GM19193 (cell line): ENCODE data around the gene GRAMD1A.

Source experiments
- POLR2A ChIP-seq: IDR thresholded peaks from 4 replicates; pipeline ENCODE4 v1.6.1; 2011; ENCODE audit not compliant: insufficient read depth, insufficient read length; ENCODE audit errors: extremely low read depth

GRAMD1A gene

DNA sequence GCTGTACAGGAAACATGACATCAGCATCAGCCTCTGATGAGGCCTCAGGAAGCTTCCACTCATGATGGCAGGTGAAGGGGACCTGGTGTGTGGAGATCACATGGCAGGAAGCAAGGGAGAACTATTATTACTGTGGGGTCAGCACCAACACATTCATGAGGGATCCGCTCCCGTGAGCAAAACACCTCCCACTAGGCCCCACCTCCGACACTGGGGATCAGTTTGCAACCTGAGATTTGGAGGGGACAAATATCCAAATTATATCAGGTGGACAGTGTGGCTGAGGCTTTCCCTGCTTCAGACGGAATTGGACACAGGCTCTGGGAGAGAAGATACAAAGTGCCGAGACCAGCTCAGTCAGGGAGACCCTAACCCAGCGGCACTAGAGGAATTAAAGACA lies 30.4 kb upstream of the GRAMD1A start:
- no peak for TF ChIP-seq POLR2A

DNA sequence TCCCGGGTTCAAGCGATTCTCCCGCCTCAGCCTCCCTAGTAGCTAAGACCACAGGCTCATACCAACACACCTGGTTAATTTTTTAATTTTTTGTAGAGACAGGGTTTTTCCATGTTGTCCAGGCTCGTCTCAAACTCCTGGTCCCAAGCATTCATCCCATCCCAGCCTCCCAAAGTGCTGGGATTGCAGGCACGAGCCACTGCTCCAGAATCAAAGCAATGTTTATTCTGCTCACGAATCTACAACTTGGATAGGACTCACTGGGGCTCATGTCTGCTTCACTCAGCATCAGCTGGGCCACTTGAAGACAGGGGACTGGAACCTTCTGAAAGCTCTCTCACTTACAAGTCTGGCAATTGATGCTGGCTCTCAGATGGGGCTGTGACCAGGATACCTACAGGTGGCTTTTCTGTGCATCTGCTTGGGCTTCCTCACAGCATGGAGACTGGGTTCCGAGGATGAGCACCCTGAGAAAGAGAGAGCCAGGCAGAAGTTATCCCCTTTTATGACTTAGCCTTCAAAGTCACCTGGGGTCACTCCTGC lies 27.9 kb upstream of the GRAMD1A start:
- TF ChIP-seq POLR2A, result no peak

- TF ChIP-seq POLR2A, result no peak
These were observed 25.5 kb upstream of the GRAMD1A start for GRCh38 chr19:34974646-34975045.

DNA sequence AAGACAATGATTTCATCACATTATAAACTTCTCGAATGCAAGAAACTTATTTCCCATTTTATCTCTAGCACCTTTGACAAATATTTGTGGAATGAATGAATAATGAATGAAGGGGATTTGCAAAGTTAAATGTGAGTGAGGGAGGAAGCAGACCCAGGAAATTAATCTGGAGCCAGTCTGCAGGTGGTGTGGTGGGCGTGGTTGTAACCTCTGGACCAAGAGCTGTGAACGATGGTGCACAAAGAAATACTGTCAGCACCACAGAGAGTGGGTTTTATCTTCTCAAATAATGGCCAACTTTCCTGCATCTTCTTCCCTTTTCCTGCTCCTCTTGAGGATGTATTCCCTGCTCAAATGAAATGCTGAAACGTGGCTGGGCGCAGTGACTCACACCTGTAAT lies 25.1 kb upstream of the GRAMD1A start:
- TF ChIP-seq POLR2A, result no peak

DNA sequence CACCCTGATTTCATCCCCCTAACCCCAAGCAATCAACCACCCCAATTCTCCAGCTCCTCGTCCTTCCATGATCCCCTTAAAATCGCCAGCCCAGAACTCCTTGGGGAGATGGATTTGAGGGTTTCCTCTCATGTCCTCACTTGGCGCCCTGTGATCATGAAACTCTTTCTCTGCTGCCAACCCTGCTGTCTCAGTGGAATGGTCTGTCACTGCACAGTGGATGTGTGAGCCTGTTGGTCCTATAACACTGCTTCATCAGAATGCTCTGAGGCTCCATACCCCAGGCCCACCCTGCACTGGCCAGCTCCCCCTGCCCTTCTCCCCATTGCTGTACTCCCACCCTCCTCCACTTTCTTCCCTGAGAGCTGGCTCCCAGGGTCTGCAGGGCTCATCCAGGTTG lies 23.5 kb upstream of the GRAMD1A start:
- TF ChIP-seq POLR2A, result no peak

DNA sequence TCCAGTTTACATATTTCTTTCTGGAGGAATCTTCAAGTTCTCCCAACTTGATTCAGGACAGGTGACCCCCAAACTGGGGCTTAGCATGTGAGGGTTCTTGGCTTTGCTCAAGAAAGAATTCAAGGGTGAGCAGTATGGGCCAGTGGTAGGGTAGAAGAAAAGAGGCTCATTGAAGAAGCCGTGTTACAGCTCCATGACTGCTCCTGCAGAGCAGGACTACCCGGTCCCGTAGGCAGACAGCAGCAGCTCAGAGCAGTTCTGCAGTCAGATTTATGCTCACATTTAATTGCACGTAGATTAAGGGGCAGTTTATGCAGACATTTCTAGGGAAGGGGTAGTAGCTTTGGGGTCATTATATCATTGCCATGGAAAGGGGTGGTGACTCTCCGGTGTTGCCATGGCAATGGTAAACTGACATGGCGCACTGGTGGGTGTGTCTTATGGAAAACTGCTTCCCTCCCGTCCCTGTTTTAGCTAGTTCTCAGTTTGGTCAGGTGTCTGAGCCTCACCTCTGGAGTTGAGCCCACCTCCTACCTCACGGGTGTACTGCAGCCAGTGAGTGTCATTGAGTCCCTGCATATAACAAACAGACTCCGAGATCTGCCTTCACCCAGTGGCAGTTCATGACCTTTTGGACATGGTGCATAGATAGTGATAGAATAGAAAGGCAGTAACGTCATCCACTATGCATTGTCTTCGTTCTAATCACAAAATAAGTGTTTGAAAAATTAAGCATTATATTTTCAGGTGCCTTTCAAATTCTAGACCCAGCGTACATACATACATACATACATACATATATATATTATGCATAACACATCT lies 20.1 kb upstream of the GRAMD1A start:
- TF ChIP-seq POLR2A, result no peak

- TF ChIP-seq POLR2A, result no peak
These were observed 17.8 kb upstream of the GRAMD1A start for GRCh38 chr19:34982275-34982674.

GRCh38 chr19:34983786-34984185 lies 16.3 kb upstream of the GRAMD1A start:
- no peak for TF ChIP-seq POLR2A

- no peak for TF ChIP-seq POLR2A
These were observed 15.8 kb upstream of the GRAMD1A start for GRCh38 chr19:34984287-34984686.

GRCh38 chr19:34985249-34986022 lies 14.7 kb upstream of the GRAMD1A start:
- no peak for TF ChIP-seq POLR2A

- TF ChIP-seq POLR2A, result no peak
These were observed 12.0 kb upstream of the GRAMD1A start for GRCh38 chr19:34988119-34988518.

- TF ChIP-seq POLR2A, result no peak
These were observed 10.8 kb upstream of the GRAMD1A start for GRCh38 chr19:34989298-34989697.

GRCh38 chr19:34990578-34991192 lies 9.4 kb upstream of the GRAMD1A start:
- no peak for TF ChIP-seq POLR2A

- TF ChIP-seq POLR2A, result no peak
These were observed 8.4 kb upstream of the GRAMD1A start for GRCh38 chr19:34991542-34992333.

- TF ChIP-seq POLR2A, result no peak
These were observed 5.9 kb upstream of the GRAMD1A start for GRCh38 chr19:34994286-34994642.
